Activated T-helper 1 cell treated with Interleukin-2 at 50 U/mL for 16 hours (primary cell): ENCODE results near the gene SLX9.

ENCODE experiments used
- DNase-seq: peaks from one replicate; pipeline ENCODE4 v3.0.0-alpha.2; 2020; ENCODE audit warnings: low read depth

SLX9 gene

DNA sequence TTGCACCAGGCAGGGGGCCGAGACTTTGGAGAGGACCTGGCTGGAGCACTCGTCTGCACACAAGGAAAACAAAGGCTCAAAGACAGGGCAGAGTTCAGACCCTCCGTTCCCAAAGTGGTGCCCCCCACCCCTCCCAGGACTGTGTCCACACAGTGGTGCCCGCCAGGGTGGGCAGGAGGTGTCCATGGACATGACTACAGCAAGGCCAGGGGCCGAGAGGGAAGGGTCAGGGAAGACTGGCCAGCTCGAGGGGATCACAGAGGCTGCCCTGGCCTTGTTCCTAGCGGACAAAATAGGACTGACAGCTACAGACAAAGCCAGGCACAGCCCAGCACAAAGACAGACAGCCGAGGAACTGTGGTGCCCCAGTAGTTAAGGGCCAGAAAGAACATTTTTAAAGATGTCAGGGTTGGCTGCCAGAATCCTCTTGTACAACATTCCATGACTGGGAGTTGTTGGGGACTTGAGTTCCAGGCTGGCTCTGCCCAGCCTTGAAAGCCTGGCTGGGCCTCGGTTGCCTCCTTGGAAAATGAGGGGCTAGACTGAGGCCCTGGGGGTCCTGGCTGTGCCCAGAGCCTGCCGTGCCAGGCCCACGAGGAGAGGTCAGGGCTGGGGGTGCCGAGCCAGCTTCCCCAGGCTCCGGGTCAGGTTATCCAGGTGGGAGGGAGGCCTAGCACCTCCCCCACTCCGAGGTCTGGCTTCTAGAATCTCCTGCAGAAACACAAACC lies 63.7 kb downstream of the SLX9 start:
- no peak for DNase-seq

GRCh38 chr21:45004059-45004422 lies 64.2 kb downstream of the SLX9 start:
- no peak for DNase-seq

DNA sequence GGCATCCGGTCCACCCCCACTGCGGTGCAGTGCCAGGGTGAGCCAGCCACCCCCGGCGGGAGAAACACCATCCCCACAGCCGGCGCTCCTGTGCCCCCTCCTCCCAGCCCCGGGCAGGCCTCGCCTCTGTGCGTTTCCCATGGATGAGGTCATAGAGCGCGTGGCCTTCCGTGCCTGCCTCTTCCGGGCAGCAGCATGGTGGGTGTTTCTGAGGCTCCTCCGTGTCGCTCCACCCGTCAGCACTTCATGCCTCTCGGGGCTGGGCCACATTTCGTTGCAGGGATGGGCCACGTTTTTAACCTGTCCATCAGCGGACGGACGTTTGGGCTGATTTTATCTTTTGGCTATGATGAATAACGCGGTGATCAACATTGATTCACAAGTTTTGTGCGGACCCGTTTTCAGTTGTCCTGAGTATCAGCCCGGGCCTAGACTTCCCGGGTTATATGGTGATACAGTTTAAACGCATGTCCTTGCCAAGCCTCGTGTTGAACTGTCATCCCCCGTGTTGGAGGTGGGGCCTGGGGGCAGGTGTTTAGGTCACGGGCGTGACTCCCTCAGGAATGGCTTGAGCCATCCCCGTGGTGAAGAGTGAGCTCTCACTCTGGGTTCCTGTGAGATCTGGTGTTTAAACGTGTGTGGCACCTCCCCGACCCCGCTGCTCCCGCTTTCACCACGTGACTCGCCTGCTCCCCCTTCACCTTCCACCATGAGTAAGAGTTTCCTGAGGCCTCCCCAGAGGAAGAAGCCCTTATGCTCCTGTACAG lies 64.8 kb downstream of the SLX9 start:
- DNase-seq: no peak

- DNase-seq: no peak
Observed at GRCh38 chr21:45006536-45007095, 66.8 kb downstream of the SLX9 start.

DNA sequence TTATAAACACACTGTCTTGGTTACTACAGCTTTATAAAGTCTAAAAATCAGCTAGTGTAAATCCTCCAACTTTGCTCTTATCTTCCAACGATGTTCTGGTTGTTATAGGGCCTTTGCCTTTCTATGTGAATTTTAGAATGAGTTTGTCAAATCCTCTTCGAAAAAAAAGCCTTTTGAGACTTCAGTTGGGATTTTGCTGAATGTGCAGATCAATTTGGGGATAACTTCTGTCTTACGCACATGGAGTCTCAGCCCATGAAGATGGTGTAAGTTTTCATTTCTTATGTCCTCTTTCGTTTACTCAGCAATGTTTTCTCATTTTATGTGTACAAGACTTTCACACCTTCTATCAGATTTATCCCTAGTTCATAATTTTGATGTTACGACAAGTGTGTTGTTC lies 69.8 kb downstream of the SLX9 start:
- DNase-seq: no peak

DNA sequence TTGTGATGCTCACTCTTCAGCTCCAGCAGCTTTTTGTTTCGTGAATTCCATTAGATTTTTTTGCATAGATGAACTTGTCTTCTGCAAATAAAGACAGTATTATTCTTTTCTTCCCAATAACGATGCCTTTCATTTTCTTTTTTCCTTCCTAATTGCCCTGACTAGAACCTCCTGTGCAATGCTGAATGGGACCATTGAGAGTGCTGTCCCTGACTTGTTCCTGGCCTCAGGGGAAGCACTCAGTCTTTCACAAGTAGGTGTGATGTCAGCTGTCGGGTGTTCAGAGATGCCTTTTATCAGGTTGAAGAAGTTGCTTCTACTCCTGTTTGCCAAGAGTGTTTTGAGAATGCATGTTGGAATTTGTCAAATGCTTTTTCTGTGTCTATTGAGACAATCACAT lies 70.3 kb downstream of the SLX9 start:
- DNase-seq: no peak

DNA sequence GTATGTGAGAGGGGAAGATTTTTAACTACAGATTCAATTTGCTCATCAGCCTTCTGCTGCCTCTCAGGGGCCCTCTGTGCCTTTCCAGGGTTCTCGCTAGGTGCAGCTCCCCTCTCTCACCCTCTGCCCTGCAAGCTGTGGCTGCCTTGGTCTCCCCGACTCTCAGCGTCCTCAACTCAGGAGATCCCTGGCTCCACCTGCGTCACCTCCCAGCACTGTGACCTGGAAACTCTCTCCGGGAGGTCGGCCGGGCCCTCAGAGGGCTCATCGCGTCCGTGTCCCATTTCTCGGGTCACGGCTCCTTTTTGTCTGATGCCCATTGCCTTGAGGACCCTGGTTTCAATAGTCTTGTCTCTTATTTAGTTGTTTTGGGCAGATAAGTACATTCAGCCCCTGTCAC lies 71.0 kb downstream of the SLX9 start:
- DNase-seq: no peak

- no peak for DNase-seq
Observed at GRCh38 chr21:45011426-45011825, 71.6 kb downstream of the SLX9 start.

GRCh38 chr21:45011911-45012661 lies 72.3 kb downstream of the SLX9 start:
- DNase-seq: no peak

- DNase-seq: no peak
Observed at GRCh38 chr21:45012662-45013259, 72.9 kb downstream of the SLX9 start.

- DNase-seq: no peak
Observed at GRCh38 chr21:45013260-45013841, 73.5 kb downstream of the SLX9 start.

DNA sequence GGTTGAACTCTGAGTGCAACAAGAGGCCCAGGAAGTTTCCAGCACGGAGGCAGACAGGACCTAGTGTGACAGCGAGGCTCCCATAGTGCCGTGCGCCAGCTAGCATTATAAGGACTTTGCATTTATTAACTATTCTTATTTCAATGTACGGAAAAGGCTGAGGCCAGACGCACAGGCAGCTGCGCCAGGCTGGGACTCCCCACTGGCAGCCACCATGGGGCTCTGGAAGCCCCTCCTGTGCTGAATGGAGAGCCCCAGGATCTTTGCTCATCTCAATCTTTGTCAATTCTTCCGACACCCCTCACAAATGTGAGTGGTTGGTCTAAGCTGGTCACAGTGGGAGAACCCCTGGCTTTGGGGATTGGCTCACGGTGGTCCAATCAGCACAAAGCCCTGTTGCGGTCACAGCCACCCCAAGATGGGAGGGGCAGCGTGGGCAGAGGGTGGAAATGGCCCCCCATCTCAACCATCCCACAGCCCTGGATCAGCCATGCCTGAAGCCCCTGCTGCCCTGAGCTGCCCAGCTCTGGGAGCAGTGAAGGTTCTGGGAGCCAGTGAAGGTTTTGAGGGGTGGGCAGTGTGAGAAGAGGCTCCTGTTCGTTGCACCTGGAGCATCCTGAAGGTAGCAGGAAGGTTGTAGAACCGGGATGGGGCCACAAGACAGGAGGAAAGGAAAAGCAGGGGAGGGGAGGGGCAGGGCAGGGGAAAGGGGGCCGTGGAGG lies 75.1 kb downstream of the SLX9 start:
- DNase-seq: no peak

DNA sequence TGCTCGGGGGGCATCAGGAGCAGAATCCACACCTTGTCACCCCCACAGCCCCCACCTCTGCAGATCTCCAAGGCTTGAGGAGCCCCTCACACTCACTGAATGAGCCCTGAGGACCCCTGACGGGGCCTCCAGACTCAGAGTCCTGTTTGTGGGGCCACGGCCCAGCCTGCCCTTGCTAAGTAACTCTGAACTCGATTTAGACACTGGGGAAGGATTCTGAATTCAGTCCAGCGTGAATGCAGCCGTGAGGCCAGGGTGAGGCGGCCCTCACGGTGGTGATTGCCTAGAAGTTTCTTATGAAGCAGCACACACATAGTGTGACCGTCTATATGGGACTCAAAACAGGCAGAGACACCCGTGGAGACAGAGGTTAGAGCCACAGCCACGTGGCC lies 75.6 kb downstream of the SLX9 start:
- no peak for DNase-seq

DNA sequence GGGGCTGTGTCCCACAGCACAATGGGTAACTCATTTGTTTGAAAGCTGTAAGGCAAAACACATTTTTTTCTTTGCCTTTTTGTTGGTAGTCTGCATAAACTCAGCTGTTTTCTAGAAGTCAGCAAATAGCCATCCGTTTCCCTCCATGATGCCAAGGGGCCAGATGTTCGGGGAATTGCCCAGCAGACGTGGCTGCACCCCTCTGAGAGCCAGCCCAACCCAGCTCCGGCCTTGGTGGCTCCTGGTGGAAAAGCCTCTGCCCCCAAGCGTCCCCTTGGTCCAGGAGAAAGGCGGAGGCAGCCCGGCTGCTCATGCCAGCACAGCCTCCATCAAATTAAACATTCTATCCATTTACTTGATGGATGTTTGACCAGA lies 76.2 kb downstream of the SLX9 start:
- no peak for DNase-seq

DNA sequence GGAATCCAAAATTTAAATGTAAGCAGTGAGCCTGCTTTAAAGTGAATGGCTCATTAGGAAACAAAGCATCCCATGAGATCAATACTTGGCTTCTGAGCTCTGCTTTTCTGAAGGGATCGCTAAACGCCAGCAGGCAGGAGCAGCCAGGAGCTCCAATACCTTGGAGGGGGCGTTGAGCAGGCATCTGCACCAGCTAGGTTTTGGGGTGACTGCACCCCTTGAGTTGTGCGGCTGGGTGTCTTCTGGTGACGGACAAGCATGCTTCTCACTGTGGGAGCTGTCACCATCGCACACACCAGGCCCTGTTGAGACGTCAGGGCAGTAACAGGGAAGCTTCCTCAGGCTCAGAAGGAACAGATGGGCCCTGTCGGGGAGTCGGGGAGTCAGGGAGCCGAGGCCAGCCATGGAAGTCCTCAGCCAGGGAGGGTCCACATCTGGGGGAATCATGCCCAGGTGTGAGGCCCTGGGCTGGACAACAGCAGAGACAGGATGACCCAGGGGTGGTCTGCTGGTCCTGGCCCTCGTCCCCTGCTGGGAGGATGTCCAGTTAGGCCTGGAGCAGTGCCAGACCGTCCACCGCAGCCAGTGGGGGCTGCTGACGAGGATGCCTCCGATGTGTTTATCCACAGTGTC lies 76.7 kb downstream of the SLX9 start:
- DNase-seq: no peak

DNA sequence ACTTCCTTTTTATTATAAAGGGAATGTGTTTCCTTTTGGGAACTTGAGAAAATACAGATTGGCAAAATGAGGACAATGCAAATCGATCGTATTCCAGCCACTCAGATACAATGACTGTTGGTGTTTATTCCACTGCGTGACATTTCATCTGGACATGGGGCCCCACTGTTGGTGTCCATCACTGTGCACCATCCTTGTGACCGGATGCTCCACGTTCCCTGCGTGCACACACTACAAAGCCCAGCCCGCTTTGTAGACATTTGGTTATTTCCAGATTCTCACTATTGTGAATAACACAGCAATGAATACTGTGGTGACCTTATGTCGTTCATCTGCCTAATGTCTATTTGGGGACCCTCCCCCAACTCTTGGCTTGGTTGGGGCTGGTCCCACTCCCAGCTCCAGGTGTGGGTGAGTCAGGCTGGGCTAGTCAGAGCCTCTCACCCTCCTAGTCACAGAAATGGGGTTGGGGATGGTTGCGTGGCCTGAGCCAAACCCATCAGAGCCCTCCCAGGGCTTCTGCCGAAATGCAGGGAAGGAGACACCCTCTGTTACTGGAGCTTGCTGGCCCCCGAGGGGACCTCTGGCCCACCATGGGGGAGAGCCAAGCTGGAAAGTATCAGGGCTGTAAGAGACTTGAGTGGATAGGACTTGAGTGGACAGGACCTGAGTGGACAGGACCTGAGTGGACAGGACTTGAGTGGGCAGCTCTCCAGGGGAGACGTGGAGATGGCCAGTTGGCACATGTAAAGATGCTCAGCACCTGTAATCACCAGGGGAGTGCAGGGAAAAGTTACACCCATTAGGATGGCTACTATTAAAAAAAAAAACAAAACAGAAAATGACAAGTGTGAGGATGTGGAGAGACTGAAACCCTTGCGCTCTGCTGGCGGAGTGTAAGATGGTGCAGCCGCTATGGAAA lies 77.5 kb downstream of the SLX9 start:
- DNase-seq: no peak

DNA sequence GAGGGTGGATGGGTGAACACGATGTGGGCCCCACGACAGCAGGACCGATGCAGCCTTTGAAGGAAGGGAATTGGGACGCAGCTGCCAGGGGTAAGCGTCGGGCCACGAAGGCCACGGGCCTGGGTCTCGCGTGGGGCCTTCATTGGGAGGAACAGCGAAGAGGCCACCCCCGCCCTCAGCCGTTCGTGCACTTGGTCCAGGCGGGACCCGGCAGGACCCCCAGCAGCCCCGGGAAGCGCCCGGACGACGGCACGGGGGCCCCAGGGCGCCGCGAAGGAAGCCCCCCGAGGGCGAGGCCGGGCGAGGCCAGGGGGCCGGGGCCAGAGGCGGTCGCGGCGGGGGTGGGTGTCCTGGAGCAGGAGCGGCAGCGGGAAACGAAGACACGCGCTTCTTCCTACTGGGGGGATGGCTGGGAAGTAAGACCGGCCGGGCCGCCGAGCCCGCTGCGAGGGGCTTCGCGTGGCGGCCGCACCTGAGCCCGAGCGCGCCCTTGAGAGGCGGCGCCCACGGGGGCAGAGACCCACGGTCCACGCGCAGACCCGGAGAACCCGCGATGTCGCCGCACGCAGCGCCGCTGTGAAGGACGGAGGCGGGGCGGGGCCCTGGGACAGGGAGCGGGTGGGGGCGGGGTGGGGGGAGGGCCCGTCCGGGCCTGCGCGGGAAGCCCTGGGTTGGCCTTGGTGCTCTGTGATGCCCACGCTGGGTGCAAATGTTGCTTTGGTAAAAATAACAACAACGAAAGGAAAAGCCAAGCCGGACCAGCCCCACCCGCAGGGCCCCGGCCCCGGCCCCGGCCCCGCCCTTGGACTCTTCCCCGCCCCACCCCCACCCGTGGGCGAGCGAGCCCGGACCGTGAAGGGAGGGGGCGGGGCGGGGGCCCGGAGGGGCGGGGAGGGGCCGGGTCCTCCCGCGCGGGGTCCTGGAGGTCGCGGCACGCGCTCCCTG lies 78.6 kb downstream of the SLX9 start:
- no peak for DNase-seq

DNA sequence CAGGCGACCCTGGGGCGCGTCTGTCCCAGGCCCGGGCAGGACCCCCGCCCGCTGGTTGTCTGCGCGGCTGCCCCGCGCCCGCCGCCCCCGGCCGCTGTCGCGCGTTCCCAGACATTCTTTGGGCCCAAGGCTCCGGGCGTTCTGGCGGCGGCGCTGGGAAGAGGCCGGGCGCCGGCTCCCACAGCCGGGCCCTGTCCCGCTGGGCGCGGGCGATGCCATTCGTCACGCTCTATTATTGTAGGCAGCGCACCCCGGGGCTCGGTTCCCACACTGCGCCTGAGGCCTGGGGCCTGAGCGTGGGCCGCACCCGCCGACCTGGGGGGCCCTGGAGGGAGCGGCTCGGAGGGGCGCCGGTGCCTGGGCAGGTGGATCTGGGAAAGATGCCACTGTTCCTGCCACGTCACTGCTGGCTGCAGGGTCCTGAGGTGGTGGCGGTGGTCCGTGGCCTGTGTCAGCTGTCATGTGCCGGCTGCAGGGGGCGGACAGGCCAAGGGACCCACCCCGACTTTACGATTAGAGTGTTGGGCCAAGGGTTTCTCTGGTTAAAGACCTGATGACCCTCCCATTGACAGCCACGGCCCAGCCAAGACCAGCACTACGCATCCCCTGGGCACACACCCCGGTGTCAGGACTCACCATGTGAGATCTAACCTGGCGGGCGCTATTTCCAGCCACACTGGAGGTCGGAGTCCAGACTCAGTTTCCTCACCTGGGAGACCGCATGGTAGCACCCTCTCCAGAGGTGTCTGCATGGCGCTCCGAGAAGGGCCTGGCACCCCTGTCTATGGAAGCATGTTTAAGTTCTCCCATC lies 79.5 kb downstream of the SLX9 start:
- DNase-seq: no peak
